Suppressor macrophage treated with lipopolysaccharide for 4 hours (primary cell): Measurements from ENCODE around the gene FAM209A.
A peak's percentile ranks its signal among the peaks of the same experiment; 100 is the strongest.
"Not testable (repeated sequence)": the region's sequence is repeated elsewhere in the genome, so short reads cannot be mapped to it uniquely, and the experiment has no call there.

Experiments
- DNase-seq: peaks from one replicate; pipeline ENCODE4 v3.0.0-alpha.2; 2020

Gene FAM209A

GRCh38 chr20:56542489-56543030, 18.0 kb downstream of the FAM209A start:
- no peak for DNase-seq

GRCh38 chr20:56551571-56551970, 27.0 kb downstream of the FAM209A start:
- DNase-seq: no peak

GRCh38 chr20:56552911-56553629, 28.5 kb downstream of the FAM209A start:
- peak; percentile 19 for DNase-seq

- peak; percentile 93 for DNase-seq
Measured at GRCh38 chr20:56554869-56555268, 30.3 kb downstream of the FAM209A start.

GRCh38 chr20:56558968-56559367, 34.4 kb downstream of the FAM209A start:
- DNase-seq: no peak

GRCh38 chr20:56564526-56564925, 40.0 kb downstream of the FAM209A start:
- not testable (repeated sequence) for DNase-seq

GRCh38 chr20:56565511-56565910, 41.0 kb downstream of the FAM209A start:
- DNase-seq: no peak

GRCh38 chr20:56566621-56567020, 42.1 kb downstream of the FAM209A start:
- DNase-seq: no peak

- DNase-seq: no peak
Measured at GRCh38 chr20:56570832-56571231, 46.3 kb downstream of the FAM209A start.

GRCh38 chr20:56572172-56572571, 47.6 kb downstream of the FAM209A start:
- peak; percentile 42 for DNase-seq

- DNase-seq: no peak
Measured at GRCh38 chr20:56573986-56574385, 49.4 kb downstream of the FAM209A start.

GRCh38 chr20:56574531-56575142, 50.1 kb downstream of the FAM209A start:
- DNase-seq: no peak

- no peak for DNase-seq
Measured at GRCh38 chr20:56575157-56575556, 50.6 kb downstream of the FAM209A start.
